HG02852 (cell line): ENCODE measurements around the gene IGFBP6.
"Not testable (repeated sequence)": the region's sequence is repeated elsewhere in the genome, so short reads cannot be mapped to it uniquely, and the experiment has no call there.

Experiments used
- ATAC-seq: cut with Tn5 transposase; IDR thresholded peaks from one replicate; pipeline ENCODE4 v1.9.1; 2021; ENCODE audit warnings: mild to moderate bottlenecking, moderate library complexity; ENCODE audit not compliant: unreplicated experiment

Gene IGFBP6

GRCh38 chr12:53070877-53071492 is 26.5 kb upstream of the IGFBP6 start:
- no peak for ATAC-seq

DNA sequence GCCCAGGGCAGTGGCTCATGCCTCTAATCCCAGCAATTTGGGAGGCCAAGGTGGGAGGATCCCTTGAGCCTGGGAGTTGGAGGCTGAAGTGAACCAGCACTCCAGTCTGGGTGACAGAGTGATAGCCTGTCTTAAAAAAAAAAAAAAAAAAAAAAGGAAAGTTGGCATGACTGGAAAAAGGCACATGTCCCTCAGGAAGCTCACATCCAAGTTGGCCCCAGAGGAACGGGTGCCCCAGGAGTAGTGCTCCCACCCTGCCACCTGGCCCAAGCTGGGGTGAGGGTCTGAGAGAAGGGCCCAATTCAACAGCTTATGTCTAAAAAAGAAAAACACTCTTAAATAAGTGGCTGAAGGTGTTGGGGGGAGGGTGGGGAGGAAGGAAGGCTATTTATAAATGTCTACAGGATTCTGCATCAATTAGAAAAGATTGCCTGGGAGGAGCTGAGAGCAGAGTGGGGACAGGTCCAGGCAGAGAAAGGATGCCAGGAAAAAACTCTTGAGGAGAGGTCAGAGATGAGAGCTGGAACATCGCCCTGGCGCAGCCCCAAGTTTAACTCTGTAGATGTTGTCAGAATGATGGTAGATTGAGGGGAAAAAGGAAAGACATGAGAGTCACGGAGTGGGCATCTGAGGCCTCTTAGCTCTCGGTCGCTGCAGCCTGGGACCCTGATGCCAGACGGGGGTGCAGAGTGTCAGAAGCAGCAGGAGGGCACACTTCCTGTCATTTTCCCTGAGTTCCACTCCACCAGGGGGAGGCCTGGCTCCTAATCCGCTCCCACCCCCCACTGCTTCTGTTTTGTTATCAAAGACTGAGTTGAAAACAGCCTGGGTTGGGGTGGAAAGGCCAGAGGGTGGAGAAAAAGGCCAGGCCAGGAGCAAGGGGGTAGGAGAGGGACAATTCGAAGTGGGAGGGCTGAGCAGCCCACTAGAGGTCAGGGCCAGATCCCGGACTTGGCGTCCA is 25.6 kb upstream of the IGFBP6 start:
- ATAC-seq = no peak

DNA sequence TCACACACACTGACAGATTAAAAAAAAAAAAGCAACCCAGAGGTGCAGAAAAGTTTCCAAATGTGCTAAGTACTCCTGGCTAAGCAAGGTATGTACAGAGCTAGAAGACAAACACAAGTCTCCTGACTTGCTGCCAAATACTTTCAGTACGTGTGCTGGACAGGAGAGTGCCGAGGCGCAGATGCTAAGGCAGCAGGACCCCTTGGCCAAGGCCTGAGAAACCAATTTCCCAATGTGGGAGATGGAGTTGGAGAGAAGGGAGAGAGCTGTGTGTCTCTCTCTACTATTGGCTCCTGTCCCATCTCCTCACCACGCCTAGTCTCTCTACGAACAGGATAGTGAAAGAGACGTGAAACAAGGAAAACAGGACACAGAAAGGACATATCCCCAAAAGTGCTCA is 23.6 kb upstream of the IGFBP6 start:
- no peak for ATAC-seq

DNA sequence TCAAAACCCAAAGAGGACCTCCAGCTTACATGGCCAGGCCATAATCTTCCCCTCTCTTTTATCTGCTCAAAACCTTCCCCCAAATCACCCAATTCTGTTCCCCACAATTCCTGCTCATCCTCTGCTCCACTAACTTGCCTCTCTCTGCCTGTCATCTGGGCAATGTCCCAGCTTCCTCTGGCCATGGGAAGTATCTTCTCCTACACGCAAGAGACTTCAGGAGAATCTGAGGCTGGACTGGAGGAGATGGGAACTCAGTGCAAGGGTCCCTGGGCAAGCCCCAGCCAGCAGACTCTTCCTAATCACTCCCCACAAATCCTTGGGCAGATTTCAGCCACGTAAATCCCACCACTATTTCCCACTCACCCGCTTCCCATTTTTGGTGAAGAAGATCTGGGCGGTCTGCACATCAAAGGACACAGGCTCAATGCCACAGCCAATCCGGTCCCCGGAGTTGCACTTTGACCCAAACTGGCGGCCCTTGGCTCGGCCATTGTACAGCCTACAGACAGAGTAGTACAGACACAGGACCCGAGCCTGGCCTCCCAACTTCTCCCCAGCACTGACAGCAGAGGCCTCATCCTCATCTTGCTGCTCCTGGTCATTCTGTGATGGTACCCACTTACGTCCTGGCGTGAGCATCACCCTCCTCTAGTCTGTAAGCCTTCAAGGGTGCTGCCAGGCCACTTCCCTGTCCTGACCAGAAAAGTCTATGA is 23.0 kb upstream of the IGFBP6 start:
- no peak for ATAC-seq

DNA sequence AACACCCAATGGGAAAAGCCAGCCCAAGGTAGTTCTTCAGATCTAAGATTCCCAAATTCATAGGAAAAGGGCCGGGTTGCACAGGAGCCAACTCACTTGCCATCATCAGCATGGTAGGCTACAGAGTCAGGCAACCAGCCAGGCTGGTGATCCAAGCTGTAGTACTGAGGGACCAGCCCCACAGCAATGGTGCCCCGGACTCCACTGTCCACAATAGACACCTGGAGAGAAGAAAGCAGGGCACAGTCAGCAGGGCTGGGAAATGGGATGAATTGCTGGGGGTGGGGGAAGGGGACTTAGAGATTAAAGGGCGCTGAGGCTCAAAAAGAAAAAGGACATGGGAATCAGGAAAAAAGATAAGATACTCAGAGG is 22.5 kb upstream of the IGFBP6 start:
- ATAC-seq = no peak

DNA sequence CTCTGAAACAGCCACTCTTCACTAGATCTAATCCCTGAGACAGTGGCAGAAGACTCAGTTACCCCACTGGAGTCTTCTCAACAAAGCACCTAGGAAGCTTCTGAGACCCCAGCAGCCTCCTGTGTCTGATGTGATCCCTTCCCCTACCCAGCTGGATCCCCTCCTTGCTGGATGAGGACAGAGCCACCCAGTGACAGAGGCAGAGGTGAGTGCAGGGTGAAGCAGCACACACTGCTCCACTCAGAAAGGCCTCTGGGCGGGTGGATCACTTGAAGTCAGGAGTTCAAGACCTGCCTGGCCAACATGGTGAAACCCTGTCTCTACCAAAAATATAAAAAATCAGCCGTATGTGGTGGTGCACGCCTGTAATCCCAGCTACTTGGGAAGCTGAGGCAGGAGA is 21.0 kb upstream of the IGFBP6 start:
- no peak for ATAC-seq

GRCh38 chr12:53077030-53077429 is 20.4 kb upstream of the IGFBP6 start:
- no peak for ATAC-seq

GRCh38 chr12:53078425-53079225 is 18.8 kb upstream of the IGFBP6 start:
- ATAC-seq = no peak

DNA sequence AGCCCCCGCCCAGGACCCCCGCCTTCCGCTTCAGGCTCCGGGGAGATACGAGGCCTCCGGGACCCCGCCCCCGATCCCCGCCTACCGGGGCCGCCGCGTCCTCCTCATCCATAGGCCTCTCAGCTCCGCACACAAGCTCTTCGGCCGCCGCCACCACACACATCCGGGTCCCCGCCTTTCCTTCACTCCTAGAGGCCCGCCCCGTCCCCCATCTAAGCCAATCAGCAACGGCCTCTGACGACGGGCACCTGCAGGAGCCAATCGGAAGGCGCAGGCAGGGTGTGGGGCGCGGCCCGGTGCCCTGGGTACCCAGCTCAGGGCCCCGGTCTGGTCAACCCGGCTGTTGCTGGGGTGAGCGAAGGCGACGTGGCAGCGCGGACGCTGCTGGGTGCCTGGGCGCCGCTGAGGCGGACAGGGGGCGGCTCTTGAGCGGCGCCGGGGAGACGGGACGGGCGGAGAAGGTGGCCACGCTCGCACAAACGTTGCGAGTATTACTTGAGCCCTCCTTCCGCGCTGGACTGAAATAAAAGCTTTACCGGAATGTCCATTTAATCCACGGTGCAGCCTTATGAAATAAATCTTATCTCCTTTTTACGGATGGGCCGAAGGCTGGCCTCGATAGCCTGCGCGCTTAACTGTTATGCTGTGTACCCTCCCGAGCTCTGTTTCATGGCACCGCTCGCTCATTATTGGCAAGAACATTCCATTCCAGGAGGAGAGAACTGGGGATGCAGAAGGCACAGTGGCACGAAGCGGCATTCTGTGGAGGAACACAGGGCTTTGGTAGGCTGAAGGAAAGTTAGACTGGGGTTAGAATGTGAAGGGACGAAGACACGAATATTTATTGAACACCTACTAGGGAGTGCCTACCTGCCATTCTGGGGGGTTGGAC is 18.0 kb upstream of the IGFBP6 start, which contains the start of gene SPRYD3:
SPRYD3 (minus strand) TSS at position 165 of the 892 bp plus-strand sequence; CDS start at position 108, 57 bp downstream.
- ATAC-seq = peak; percentile 96

GRCh38 chr12:53082637-53083175 is 14.8 kb upstream of the IGFBP6 start:
- no peak for ATAC-seq

DNA sequence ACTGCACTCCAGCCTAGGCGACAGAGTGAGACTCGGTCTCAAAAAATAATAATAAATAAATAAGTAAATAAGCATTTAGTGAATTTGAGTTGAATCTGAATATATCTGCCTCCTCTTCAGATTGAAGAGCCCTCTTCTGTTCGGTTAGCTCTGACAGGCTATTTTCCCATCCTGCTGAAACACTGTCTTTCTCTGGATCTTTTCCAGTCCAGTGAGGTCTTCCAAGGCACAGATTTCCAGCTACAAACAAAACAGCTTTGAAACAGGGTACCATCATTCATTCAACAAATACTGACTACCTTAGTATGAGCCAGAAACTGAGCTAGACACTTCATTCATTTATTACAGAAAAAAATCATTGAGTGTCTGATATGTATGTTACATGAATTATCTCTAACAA is 11.1 kb upstream of the IGFBP6 start:
- no peak for ATAC-seq

- no peak for ATAC-seq
Observed at GRCh38 chr12:53090105-53090504, 7.4 kb upstream of the IGFBP6 start.

GRCh38 chr12:53090554-53090953 is 6.9 kb upstream of the IGFBP6 start:
- no peak for ATAC-seq

DNA sequence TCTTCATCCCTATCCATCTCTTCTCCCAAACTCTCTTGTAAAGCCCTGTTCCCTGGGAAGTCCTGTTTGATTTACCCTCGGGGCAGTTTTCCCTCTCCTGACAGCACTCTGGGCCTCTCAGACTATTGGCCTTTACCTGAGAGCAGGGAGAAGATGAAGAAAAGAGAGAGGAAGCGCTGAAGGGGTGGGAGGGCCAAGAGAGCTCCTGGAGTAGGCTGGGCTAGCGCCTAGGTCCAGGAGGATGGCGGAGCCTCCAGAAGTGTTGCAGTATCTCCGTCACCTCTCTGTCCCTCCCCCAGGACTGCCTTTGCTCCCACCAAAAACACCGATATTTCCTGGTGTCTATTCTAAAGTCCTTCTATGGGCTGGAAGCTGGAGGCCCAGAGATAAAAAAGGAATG is 5.7 kb upstream of the IGFBP6 start:
- ATAC-seq = no peak

GRCh38 chr12:53093777-53094393 is 3.6 kb upstream of the IGFBP6 start:
- ATAC-seq = no peak

DNA sequence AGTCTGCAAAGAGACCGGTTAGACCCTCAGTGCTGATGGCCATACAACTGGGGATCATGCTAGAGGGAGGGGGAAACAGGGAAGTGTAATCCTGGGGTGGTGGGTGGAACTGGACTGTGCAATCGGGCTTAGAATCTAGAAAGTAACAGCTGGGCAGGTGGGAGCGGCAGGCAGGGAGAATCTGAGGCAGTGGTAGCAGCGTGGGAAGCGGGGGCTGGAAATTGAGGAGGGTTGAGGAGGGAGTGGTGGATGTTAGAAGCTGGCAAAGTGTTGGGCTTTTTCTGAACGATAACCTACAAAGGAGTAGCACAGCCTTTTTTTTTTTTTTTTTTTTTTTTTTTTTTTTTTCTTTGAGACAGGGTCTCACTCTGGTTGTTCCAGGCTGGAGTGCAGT is 3.1 kb upstream of the IGFBP6 start:
- no peak for ATAC-seq

DNA sequence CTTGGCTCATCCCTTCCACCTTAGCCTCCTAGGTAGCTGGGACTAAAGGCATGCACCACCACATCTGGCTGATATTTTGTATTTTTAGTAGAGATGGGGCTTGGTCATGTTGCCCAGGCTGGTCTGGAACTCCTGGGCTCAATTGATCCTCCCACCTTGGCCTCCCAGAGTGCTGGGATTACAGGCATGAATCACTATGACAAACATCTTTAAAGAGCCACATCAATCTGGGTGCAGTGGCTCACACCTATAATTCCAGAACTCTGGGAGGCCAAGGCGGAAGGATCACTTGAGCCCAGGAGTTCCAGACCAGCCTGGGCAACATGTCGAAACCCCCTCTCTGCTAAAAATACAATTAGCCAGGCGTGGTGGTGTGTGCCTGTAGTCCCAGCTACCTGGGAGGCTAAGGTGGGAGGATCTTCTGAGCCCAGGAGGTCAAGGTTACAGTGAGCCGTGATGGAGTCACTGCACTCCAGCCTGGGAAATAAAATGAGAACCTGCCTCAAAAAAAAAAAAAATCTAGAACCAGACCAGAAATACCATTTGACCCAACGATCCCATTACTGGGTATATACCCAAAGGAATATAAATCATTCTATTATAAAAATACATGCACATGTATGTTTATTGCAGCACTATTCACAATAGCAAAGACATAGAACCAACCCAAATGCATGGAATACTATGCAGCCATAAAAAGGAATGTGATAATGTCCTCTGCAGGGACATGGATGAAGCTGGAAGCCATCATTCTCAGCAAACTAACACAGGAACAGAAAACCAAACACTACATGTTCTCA is 2.5 kb upstream of the IGFBP6 start:
- not testable (repeated sequence) for ATAC-seq

GRCh38 chr12:53095596-53095895 is 1.9 kb upstream of the IGFBP6 start:
- ATAC-seq = not testable (repeated sequence)
